ENCODE results near the gene CHRNA7. TPM values are rescaled to one million over a fixed set of nuclear protein-coding genes. Genes with fewer than 3 reads are reported as not detected.
"Not testable (repeated sequence)": the region's sequence is repeated elsewhere in the genome, so short reads cannot be mapped to it uniquely, and the experiment has no call there.

Gene CHRNA7
- total RNA-seq, 1 donor from 2014 or later = 9.5 TPM

DNA sequence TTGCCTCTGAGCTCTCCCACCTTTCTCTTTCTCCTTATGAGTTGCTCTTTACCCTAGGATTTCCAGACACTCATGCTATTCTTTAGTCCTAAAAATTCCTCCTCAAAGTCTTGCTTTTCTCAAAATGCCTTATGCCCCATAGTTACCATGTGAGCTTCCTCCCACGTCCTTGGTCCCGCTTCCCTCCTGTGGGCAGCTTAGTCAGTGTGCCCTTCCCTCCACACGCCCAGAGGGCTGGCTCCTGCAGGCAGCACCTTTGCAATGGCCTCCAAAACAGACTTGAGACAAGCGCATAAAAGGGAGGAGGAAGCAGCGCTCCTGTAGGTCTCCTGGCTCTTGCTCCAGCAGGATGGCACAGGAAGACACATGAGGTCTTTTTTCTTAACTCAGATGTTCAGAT lies 168.6 kb downstream of the CHRNA7 start:
- not testable (repeated sequence) for DNase-seq (ENCODE audit: low read depth, low spot score); H3K4me3 Mint-ChIP-seq; H3K36me3 Mint-ChIP-seq (ENCODE audit: low read depth); H3K27me3 Mint-ChIP-seq (ENCODE audit: low read depth); H3K27ac Mint-ChIP-seq (ENCODE audit: unreplicated experiment); H3K4me1 Mint-ChIP-seq; H3K9me3 Mint-ChIP-seq

DNA sequence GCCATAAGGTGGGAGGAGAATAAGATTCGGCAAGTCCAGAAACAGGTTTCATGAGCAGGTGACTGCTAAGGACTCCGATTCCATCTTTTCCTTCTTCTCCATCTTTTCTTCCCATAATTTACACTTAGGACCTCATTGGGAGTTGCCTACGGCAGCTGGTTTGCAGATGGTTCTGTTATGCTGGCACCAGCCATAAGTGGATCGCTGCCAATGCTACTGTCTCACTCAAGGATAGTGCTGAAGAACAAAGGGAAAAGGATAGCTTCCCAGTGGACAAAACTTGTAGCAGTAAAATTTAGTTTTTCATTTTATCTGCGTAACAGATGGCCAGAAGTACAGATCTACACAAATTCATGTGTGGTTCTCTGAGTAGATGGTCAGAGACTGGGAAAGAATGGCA lies 178.8 kb downstream of the CHRNA7 start:
- not testable (repeated sequence) for H3K9me3 Mint-ChIP-seq; H3K27me3 Mint-ChIP-seq (ENCODE audit: low read depth); DNase-seq (ENCODE audit: low read depth, low spot score); H3K4me1 Mint-ChIP-seq; H3K27ac Mint-ChIP-seq (ENCODE audit: unreplicated experiment); H3K4me3 Mint-ChIP-seq; H3K36me3 Mint-ChIP-seq (ENCODE audit: low read depth)

GRCh38 chr15:32218666-32219065 lies 188.4 kb downstream of the CHRNA7 start:
- no peak overlapping the region for H3K4me3 Mint-ChIP-seq
- H3K36me3 Mint-ChIP-seq (ENCODE audit: low read depth) = peaks cover 8% of the 10 kb centered on the region
- no peaks in the 10 kb centered on the region for H3K27me3 Mint-ChIP-seq (ENCODE audit: low read depth)
- H3K4me1 Mint-ChIP-seq = peaks cover 4% of the 10 kb centered on the region
- peaks cover 11% of the 10 kb centered on the region for H3K9me3 Mint-ChIP-seq
- DNase-seq (ENCODE audit: low read depth, low spot score) = no peak
- no peak overlapping the region for H3K27ac Mint-ChIP-seq (ENCODE audit: unreplicated experiment)
- no peak for TF ChIP-seq CTCF (conservative IDR thresholded peaks at IDR 0.05)

Other genes starting within 250 kb of the CHRNA7 start
- 3.0 and 3.7 TPM in 2 replicates for gene OTUD7A, start 159.8 kb upstream of the CHRNA7 start, total RNA-seq